Tibial nerve (tissue), 4 donors: ENCODE data around the gene UQCC5.

Experiments used
- EP300 ChIP-seq, 2 donors: sonication (generic); formaldehyde crosslinking; IDR thresholded peaks; one replicate each; pipeline ENCODE4 v1.6.1; 2017; ENCODE audit warnings: antibody characterized with exemption in 2 of 2, mild to moderate bottlenecking in 1 of 2
- POLR2A ChIP-seq, 2 donors: fragments of 450-650 bp; IDR thresholded peaks; one replicate each; pipeline ENCODE4 v1.6.1; 2017; ENCODE audit warnings: antibody characterized with exemption in 2 of 2, mild to moderate bottlenecking in 2 of 2, moderate library complexity in 2 of 2
- TF ChIP-seq, protein P1 (sequence below), 5 experiments: fragments of 200-600 bp in 3 of 5; fragments of 450-650 bp in 2 of 5; sonication (generic) in 3 of 5; IDR thresholded peaks; one replicate each; pipeline ENCODE4 v1.5.1; 2016 to 2019; ENCODE audit warnings: antibody characterized with exemption in 5 of 5, mild to moderate bottlenecking in 3 of 5, moderate library complexity in 2 of 5

DNA sequence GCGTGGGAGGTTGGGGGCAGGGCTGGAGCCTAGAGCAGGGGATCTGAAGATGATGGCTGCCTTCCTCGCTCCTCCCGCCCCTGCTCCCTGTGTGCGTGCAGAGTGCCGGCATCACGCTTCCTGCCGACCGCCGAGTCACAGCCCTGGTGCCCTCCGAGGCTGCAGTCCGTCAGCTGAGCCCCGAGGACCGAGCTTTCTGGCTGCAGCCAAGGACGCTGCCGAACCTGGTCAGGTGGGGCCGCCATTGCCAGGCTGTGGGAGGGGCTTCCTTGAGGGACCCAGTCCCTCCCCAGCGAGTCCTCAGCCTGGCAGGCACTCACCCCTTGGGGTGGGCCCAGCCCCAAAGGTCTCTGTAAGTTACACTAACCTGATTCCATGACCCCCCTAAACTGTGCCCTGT lies 23.7 kb upstream of the UQCC5 start:
- TF ChIP-seq, protein P1, sequence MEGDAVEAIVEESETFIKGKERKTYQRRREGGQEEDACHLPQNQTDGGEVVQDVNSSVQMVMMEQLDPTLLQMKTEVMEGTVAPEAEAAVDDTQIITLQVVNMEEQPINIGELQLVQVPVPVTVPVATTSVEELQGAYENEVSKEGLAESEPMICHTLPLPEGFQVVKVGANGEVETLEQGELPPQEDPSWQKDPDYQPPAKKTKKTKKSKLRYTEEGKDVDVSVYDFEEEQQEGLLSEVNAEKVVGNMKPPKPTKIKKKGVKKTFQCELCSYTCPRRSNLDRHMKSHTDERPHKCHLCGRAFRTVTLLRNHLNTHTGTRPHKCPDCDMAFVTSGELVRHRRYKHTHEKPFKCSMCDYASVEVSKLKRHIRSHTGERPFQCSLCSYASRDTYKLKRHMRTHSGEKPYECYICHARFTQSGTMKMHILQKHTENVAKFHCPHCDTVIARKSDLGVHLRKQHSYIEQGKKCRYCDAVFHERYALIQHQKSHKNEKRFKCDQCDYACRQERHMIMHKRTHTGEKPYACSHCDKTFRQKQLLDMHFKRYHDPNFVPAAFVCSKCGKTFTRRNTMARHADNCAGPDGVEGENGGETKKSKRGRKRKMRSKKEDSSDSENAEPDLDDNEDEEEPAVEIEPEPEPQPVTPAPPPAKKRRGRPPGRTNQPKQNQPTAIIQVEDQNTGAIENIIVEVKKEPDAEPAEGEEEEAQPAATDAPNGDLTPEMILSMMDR (IDR thresholded peaks at IDR 0.05): no peak
- TF ChIP-seq EP300 (IDR thresholded peaks at IDR 0.05) (no peak), POLR2A (IDR thresholded peaks at IDR 0.05) (no peak)
